K562 (cell line): ENCODE results near the gene PNPLA8. TPM values are rescaled to one million over a fixed set of nuclear protein-coding genes. Genes with fewer than 3 reads are reported as not detected.

Experiments used
- ATAC-seq: fragments of 200-7000 bp; cut with Tn5 transposase; 3 replicates; pipeline ENCODE4 v1.9.1; 2020; ENCODE audit warnings: moderate library complexity
- BruUV-seq: library from RNA; stranded (reverse); fragments of 400-500 nt; replicated peaks from 2 replicates; lab custom pipeline; 2021; lab: Mats Ljungman, UMichigan
- CTCF ChIA-PET: fragments of 300-600 bp; formaldehyde crosslinking; extraction: SDS; loops from one replicate; lab custom pipeline; 2021; ENCODE audit warnings: low intra/inter-chr PET ratio; lab: Yijun Ruan, JAX
- POLR2A ChIA-PET: fragments of 300-600, 350-650 bp; sonication (Branson Sonifier 250); formaldehyde crosslinking; extraction: SDS; loops from one replicate; lab custom pipeline; 2021; ENCODE audit warnings: antibody characterized with exemption, inconsistent platforms; lab: Yijun Ruan, JAX
- DNase-seq, 4 experiments: peaks; one replicate each; pipeline versions ENCODE4 v3.0.0 to v3.0.0-alpha.2; 2011 to 2018; ENCODE audit warnings: low spot score in 3 of 4, mixed read lengths in 3 of 4; ENCODE audit errors: extremely low read depth in 1 of 4
- FAIRE-seq: peaks from 2 replicates; lab custom pipeline; 2011; peaks lifted over from hg19 to GRCh38; lab: Jason Lieb, UNC
- H2AFZ ChIP-seq: 2 replicates; pipeline ENCODE4 v1.6.0; 2011; ENCODE audit warnings: low read depth, low read length, control low read depth, inconsistent platforms
- H3K27ac ChIP-seq: fragments of 200-600 bp; 3 replicates; pipeline ENCODE4 v1.8.0; 2011; ENCODE audit warnings: low read depth, mild to moderate bottlenecking, control low read depth, inconsistent platforms, low read length, moderate library complexity, mixed read lengths; ENCODE audit errors: extremely low read depth
- H3K27me3 ChIP-seq, 2 experiments: fragments of 300-600 bp in 1 of 2; 2 replicates in 1 of 2; 3 replicates in 1 of 2; pipeline versions ENCODE4 v1.6.0 to v1.8.0; 2011; ENCODE audit warnings: inconsistent platforms in 2 of 2, low read length in 2 of 2, mild to moderate bottlenecking in 1 of 2, mixed read lengths in 1 of 2, moderate library complexity in 1 of 2; ENCODE audit not compliant: control insufficient read depth in 2 of 2, insufficient read depth in 2 of 2
- H3K36me3 ChIP-seq: fragments of 300-600 bp; 3 replicates; pipeline ENCODE4 v1.8.0; 2011; ENCODE audit warnings: mild to moderate bottlenecking, low read length, inconsistent platforms; ENCODE audit not compliant: control insufficient read depth, insufficient read depth
- H3K4me1 ChIP-seq, 2 experiments: fragments of 200-600 bp in 1 of 2; replicated peaks in 1 of 2; 2 replicates in 1 of 2; 3 replicates in 1 of 2; pipeline versions ENCODE4 v1.5.1 to v1.8.0; 2011; ENCODE audit warnings: inconsistent platforms in 2 of 2, low read length in 2 of 2, mild to moderate bottlenecking in 1 of 2, mixed read lengths in 1 of 2, moderate library complexity in 1 of 2; ENCODE audit not compliant: control insufficient read depth in 2 of 2, insufficient read depth in 2 of 2
- H3K4me2 ChIP-seq: 2 replicates; pipeline ENCODE4 v1.6.1; 2011; ENCODE audit warnings: low read length, control low read depth, inconsistent platforms, mixed read lengths; ENCODE audit not compliant: insufficient read depth
- H3K4me3 ChIP-seq: fragments of 200-600 bp; sonication (generic), shearing (Covaris generic); 2 replicates; pipeline ENCODE4 v1.5.1; 2016; ENCODE audit warnings: control low read depth, inconsistent platforms
- H3K79me2 ChIP-seq: fragments of 200-600 bp; 3 replicates; pipeline ENCODE4 v1.8.0; 2011; ENCODE audit warnings: low read length, inconsistent platforms; ENCODE audit not compliant: control insufficient read depth, insufficient read depth
- H3K9ac ChIP-seq, 2 experiments: 2 replicates each; pipeline versions ENCODE4 v1.6.0 to v1.6.1; 2011; ENCODE audit warnings: low read depth in 2 of 2, low read length in 2 of 2, control low read depth in 1 of 2, inconsistent platforms in 1 of 2, mild to moderate bottlenecking in 1 of 2, mixed read lengths in 1 of 2; ENCODE audit not compliant: insufficient read depth in 1 of 2
- H3K9me1 ChIP-seq: one replicate; pipeline ENCODE4 v1.6.0; 2011; ENCODE audit warnings: inconsistent platforms, mild to moderate bottlenecking, low read length, moderate library complexity; ENCODE audit not compliant: control insufficient read depth, insufficient read depth
- H3K9me3 ChIP-seq: replicated peaks from 2 replicates; pipeline ENCODE4 v1.5.1; 2011; ENCODE audit warnings: low read depth, low read length, inconsistent platforms; ENCODE audit not compliant: control insufficient read depth, insufficient read depth
- H4K20me1 ChIP-seq: replicated peaks from 2 replicates; pipeline ENCODE4 v1.6.1; 2011; ENCODE audit warnings: low read length, inconsistent platforms, mixed read lengths; ENCODE audit not compliant: control insufficient read depth, insufficient read depth
- ADNP ChIP-seq: fragments of 200-800 bp; sonication (Bioruptor generic); IDR thresholded peaks from 2 replicates; pipeline ENCODE4 v1.6.1; 2016; ENCODE audit warnings: missing genetic modification characterization, missing compliant biosample characterization
- ATF7 ChIP-seq: fragments of 450-650 bp; IDR thresholded peaks from 2 replicates; pipeline ENCODE4 v1.7.1; 2014; ENCODE audit warnings: mild to moderate bottlenecking, moderate library complexity
- BDP1 ChIP-seq: IDR thresholded peaks from 3 replicates; pipeline ENCODE4 v1.6.1; 2011; ENCODE audit not compliant: insufficient read length, insufficient read depth
- CBFB ChIP-seq: sonication (generic); formaldehyde crosslinking; IDR thresholded peaks from 2 replicates; pipeline ENCODE4 v1.4.0; 2020; ENCODE audit warnings: mild to moderate bottlenecking, missing genetic modification reagents
- CBX1 ChIP-seq: sonication (generic); IDR thresholded peaks from 2 replicates; pipeline ENCODE4 v1.6.1; 2016; ENCODE audit warnings: antibody characterized with exemption, low read depth, mild to moderate bottlenecking
- MCM5 ChIP-seq: fragments of 450-650 bp; IDR thresholded peaks from 2 replicates; pipeline ENCODE4 v1.6.1; 2016; ENCODE audit warnings: low read depth
- NCOA6 ChIP-seq: fragments of 450-650 bp; IDR thresholded peaks from 2 replicates; pipeline ENCODE4 v1.6.1; 2017; ENCODE audit warnings: mild to moderate bottlenecking
- NCOR1 ChIP-seq: fragments of 450-650 bp; IDR thresholded peaks from 2 replicates; pipeline ENCODE4 v1.6.1; 2016; ENCODE audit warnings: mild to moderate bottlenecking, moderate library complexity
- RFX7 ChIP-seq: fragments of 250-450 bp; sonication (Bioruptor Pico); IDR thresholded peaks from 2 replicates; pipeline ENCODE4 v1.5.1; 2021; ENCODE audit warnings: mild to moderate bottlenecking
- SMARCE1 ChIP-seq: fragments of 450-650 bp; IDR thresholded peaks from 2 replicates; pipeline ENCODE4 v1.7.1; 2016; ENCODE audit warnings: mild to moderate bottlenecking
- TAF7 ChIP-seq: fragments of 450-650 bp; IDR thresholded peaks from 2 replicates; pipeline ENCODE4 v1.6.1; 2016; ENCODE audit warnings: missing genetic modification characterization, missing compliant biosample characterization
- TCFL5 ChIP-seq: fragments of 250-450 bp; sonication (Bioruptor Pico); conservative IDR thresholded peaks from 2 replicates; pipeline ENCODE4 v1.6.1; 2021; ENCODE audit warnings: mild to moderate bottlenecking, moderate library complexity, matching md5 sums
- TRIM28 ChIP-seq: fragments of 450-650 bp; IDR thresholded peaks from 2 replicates; pipeline ENCODE4 v1.6.1; 2017
- ZBTB17 ChIP-seq: fragments of 450-650 bp; formaldehyde crosslinking; IDR thresholded peaks from 2 replicates; pipeline ENCODE4 v1.4.0; 2020; ENCODE audit warnings: mild to moderate bottlenecking
- ZNF232 ChIP-seq: sonication (generic); formaldehyde crosslinking; IDR thresholded peaks from 2 replicates; pipeline ENCODE4 v1.8.0; 2022; ENCODE audit warnings: mild to moderate bottlenecking, missing genetic modification reagents
- ZNF24 ChIP-seq: fragments of 450-650 bp; IDR thresholded peaks from 2 replicates; pipeline ENCODE4 v1.6.1; 2016
- ZNF280B ChIP-seq: fragments of 250-450 bp; sonication (Bioruptor Pico); IDR thresholded peaks from 2 replicates; pipeline ENCODE4 v1.5.1; 2021; ENCODE audit warnings: mild to moderate bottlenecking
- ZNF584 ChIP-seq: fragments of 200-800 bp; sonication (Bioruptor generic); IDR thresholded peaks from 2 replicates; pipeline ENCODE4 v1.6.1; 2016; ENCODE audit warnings: low read depth, mild to moderate bottlenecking, missing genetic modification characterization, missing compliant biosample characterization
- WGBS: fragments of 100-300 bp; shearing (Covaris generic); methylation state at CpG from one replicate; pipeline ENCODE4 v1.1.6; 2016; ENCODE audit warnings: low coverage, mixed read lengths; ENCODE audit not compliant: insufficient coverage; ENCODE audit errors: missing lambda C conversion rate; 5-methylcytosine and 5-hydroxymethylcytosine counted together
- in situ Hi-C: fragments of 300-500 bp; cut with MboI; formaldehyde crosslinking; loops from 4 replicates; pipeline ENCODE4 v1.15.0; 2018; ENCODE audit warnings: inconsistent platforms, mixed read lengths
- intact Hi-C: fragments of 100-400 bp; cut with micrococcal nuclease; formaldehyde crosslinking; loops from 2 replicates; pipeline ENCODE4 v1.14.2; 2022
- polyA plus RNA-seq, 8 experiments: library from polyadenylated mRNA; depleted of rRNA in 4 of 8; stranded (reverse) in 5 of 8; unstranded in 3 of 8; fragments of >200 nt; fragmentation: Nextera tagmentation in 2 of 8; fragmentation: Illumina TruSeq in 1 of 8; extraction: Ambion mirVana in 2 of 8; extraction: Trizol in 1 of 8; gene quantifications; 2 replicates each; pipeline versions ENCODE4 v1.2.1 to v1.2.3, GENCODE V29; 2011 to 2014; ENCODE audit warnings: inconsistent platforms in 1 of 8, missing spikeins in 1 of 8
- total RNA-seq, 7 experiments: library from RNA; depleted of rRNA in 6 of 7; stranded (reverse); fragments of >200 nt in 6 of 7; fragmentation: Illumina TruSeq in 2 of 7; extraction: Trizol in 2 of 7; gene quantifications; 2 replicates each; pipeline versions ENCODE4 v1.2.1 to v1.2.3, GENCODE V29; 2011 to 2021; ENCODE audit warnings: low replicate concordance in 1 of 7
- TF ChIP-seq, protein P1 (sequence below): fragments of 200-800 bp; sonication (Bioruptor generic); IDR thresholded peaks from 2 replicates; pipeline ENCODE4 v1.6.1; 2017; ENCODE audit warnings: missing genetic modification characterization, missing compliant biosample characterization
- TF ChIP-seq, protein P2 (sequence below): fragments of 250-450 bp; sonication (Bioruptor Pico); IDR thresholded peaks from 2 replicates; pipeline ENCODE4 v1.4.0; 2020; ENCODE audit warnings: borderline replicate concordance

Gene PNPLA8
- total and polyA plus RNA-seq, 9 of the 15 experiments (the other 6 are each of a cell fraction or from before 2014, with no cell fraction given): 12.8 to 27.6 (median 16.3) TPM

DNA sequence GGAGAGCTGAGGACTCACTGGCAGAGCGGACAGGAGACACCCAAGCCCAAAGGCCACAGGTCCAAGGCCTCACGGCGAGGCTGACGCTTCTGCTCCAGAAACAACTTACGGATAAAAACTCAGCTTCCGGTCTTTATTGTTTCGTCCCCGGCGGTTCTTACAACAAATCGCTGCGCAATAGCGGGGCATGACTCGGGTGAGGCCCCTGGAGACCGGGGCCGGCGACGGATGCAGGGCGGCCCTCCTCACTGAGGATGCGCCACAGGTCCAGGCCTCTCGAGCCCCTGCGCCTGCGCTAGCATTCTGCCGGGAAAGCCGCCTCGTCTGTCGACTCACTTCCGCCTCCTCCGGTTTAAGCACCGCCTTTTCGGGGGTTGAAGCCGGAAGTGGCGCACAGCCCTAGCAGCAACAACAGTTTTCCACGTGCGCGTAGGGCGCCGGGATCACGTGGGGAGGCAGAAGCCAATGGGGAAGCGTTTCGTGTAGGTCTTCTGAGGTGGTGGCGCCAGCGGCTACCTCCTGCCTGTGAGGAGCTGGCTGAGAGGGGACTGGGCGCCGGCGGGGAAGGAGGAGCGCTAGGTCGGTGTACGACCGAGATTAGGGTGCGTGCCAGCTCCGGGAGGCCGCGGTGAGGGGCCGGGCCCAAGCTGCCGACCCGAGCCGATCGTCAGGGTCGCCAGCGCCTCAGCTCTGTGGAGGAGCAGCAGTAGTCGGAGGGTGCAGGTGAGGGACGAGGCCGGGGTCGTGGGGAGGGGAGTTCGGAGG, 43.6 kb upstream of the PNPLA8 start, which contains the start of the genes DNAJB9 and THAP5:
Gene DNAJB9, plus strand, starts transcription at position 494 of the 765 bp plus-strand sequence. CDS start 1,853 bp downstream, outside the sequence.
Gene THAP5, minus strand, starts transcription at position 326 of the 765 bp plus-strand sequence. Its CDS starts 137 bp downstream, at position 189.
- no peaks in the 10 kb centered on the region for H3K9me3 ChIP-seq
- H3K27me3 ChIP-seq: no peaks in the 10 kb centered on the region
- H3K27ac ChIP-seq: peak within 1 kb of the TSS; percentile 93
- H4K20me1 ChIP-seq: no peaks in the 10 kb centered on the region
- H3K4me2 ChIP-seq: peak within 1 kb of the TSS; percentile 98
- peak; percentile 98 for FAIRE-seq
- BruUV-seq: no TSS peak
- no peaks in the 10 kb centered on the region for H3K9me1 ChIP-seq
- 1% methylated on average over 65 of the region's 65 CpGs for WGBS
- peak; percentile 97 to 100 (median 98) for DNase-seq
- POLR2A ChIA-PET: interaction anchor here (0.6 to 2.0 kb wide), 25 partner anchors 8 to 392 kb away, joined by 3 to 19 read pairs (median 3); partner anchors contain the start of gene PNPLA8
- CTCF ChIA-PET: no interaction called here
- H3K9ac ChIP-seq: peak within 1 kb of the TSS; percentile 94 to 99
- peaks cover 11 to 13% of the 10 kb centered on the region in 2 experiments; a peak in 4 of 5 replicates for H3K4me1 ChIP-seq
- in situ Hi-C loops: no loop called here
- peak; percentile 92 for ATAC-seq
- peaks cover 82% of the 10 kb centered on the region for H3K79me2 ChIP-seq
- peaks cover 53% of the 10 kb centered on the region for H3K36me3 ChIP-seq
- intact Hi-C loops: loop anchor here (1.0 to 2.0 kb wide), 3 partner anchors 21 to 43 kb away; partner anchors contain the start of gene PNPLA8
- peak within 1 kb of the TSS; percentile 92 for H2AFZ ChIP-seq
- H3K4me3 ChIP-seq: peak within 1 kb of the TSS; percentile 72
- TF ChIP-seq ADNP (tag) (no peak), TCFL5 (CRISPR knock-in tag) (no peak), ZNF232 (CRISPR knock-in tag) (peak; percentile 40; the same call in 1 of the 2 replicates), CBFB (CRISPR knock-in tag) (no peak), TAF7 (tag) (peak; percentile 89), NCOA6 (no peak), ATF7 (peak; percentile 95), ZNF584 (CRISPR knock-in tag) (no peak), TRIM28 (peak; percentile 15; the same call in 1 of the 2 replicates), RFX7 (peak; percentile 26; the same call in 1 of the 2 replicates), SMARCE1 (no peak), NCOR1 (0 out of 2 replicates have a peak, but pooled peaks have one; percentile 5), ZBTB17 (CRISPR knock-in tag) (peak; percentile 17; the same call in 1 of the 2 replicates), BDP1 (no peak), ZNF280B (peak; percentile 31; the same call in 1 of the 2 replicates), CBX1 (peak; percentile 89), ZNF24 (peak; percentile 25; the same call in 1 of the 2 replicates), MCM5 (no peak)
- TF ChIP-seq, protein P1, sequence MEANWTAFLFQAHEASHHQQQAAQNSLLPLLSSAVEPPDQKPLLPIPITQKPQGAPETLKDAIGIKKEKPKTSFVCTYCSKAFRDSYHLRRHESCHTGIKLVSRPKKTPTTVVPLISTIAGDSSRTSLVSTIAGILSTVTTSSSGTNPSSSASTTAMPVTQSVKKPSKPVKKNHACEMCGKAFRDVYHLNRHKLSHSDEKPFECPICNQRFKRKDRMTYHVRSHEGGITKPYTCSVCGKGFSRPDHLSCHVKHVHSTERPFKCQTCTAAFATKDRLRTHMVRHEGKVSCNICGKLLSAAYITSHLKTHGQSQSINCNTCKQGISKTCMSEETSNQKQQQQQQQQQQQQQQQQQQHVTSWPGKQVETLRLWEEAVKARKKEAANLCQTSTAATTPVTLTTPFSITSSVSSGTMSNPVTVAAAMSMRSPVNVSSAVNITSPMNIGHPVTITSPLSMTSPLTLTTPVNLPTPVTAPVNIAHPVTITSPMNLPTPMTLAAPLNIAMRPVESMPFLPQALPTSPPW (CRISPR knock-in tag): peak; percentile 44; the same call in 1 of the 2 replicates
- TF ChIP-seq, protein P2, sequence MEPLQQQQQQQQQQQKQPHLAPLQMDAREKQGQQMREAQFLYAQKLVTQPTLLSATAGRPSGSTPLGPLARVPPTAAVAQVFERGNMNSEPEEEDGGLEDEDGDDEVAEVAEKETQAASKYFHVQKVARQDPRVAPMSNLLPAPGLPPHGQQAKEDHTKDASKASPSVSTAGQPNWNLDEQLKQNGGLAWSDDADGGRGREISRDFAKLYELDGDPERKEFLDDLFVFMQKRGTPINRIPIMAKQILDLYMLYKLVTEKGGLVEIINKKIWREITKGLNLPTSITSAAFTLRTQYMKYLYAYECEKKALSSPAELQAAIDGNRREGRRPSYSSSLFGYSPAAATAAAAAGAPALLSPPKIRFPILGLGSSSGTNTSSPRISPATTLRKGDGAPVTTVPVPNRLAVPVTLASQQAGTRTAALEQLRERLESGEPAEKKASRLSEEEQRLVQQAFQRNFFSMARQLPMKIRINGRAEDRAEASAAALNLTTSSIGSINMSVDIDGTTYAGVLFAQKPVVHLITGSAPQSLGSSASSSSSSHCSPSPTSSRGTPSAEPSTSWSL (CRISPR knock-in tag): no peak
